AG08396 (cell line): Measurements from ENCODE around the gene NCBP3.
A peak's percentile ranks its signal among the peaks of the same experiment; 100 is the strongest.
"Not testable (repeated sequence)": the region's sequence is repeated elsewhere in the genome, so short reads cannot be mapped to it uniquely, and the experiment has no call there.

Source experiments
- DNase-seq: peaks from one replicate; pipeline ENCODE4 v3.0.0; 2012; ENCODE audit warnings: low spot score, mixed read lengths

Gene NCBP3

GRCh38 chr17:3810019-3810418, 36.0 kb downstream of the NCBP3 start:
- DNase-seq = no peak

DNA sequence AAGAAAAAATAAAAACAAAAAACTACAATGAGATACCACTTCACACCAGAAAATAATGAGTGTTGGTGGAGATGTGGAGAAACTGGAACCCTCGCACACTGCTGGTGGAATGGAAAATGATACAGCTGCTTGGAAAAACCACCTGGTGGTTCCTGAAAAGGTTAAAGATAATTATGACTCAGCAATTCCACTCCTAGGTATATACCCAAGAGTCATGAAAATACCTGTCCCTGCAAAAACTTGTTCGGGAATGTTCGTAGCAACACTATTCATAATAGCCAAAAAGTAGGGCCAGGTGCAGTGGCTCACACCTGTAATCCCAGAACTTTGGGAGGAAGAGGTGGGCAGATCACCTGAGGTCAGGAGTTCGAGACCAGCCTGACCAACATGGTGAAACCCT, 36.9 kb downstream of the NCBP3 start:
- no peak for DNase-seq

- DNase-seq = no peak
Measured at GRCh38 chr17:3808701-3809100, 37.3 kb downstream of the NCBP3 start.

GRCh38 chr17:3805581-3805980, 40.5 kb downstream of the NCBP3 start:
- DNase-seq = no peak

GRCh38 chr17:3804503-3804931, 41.5 kb downstream of the NCBP3 start:
- no peak for DNase-seq

DNA sequence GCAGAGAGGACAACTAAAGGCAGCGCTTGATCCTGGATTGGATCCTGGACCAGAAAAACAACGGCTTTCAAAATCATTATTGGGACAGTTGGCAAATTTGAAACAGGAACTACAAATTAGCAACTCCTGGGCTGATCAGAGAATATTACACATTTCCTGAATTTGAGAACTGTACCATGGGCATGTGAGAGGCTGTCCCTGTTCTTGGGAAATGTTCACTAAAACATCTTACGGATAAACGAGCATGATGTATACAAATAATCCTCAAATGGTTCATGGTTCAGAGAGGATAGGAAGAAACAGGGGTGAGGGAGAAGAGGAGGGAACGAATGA, 42.8 kb downstream of the NCBP3 start:
- no peak for DNase-seq

- DNase-seq = peak; percentile 80
Measured at GRCh38 chr17:3802461-3803307, 43.4 kb downstream of the NCBP3 start.

GRCh38 chr17:3801792-3802191, 44.3 kb downstream of the NCBP3 start:
- no peak for DNase-seq

DNA sequence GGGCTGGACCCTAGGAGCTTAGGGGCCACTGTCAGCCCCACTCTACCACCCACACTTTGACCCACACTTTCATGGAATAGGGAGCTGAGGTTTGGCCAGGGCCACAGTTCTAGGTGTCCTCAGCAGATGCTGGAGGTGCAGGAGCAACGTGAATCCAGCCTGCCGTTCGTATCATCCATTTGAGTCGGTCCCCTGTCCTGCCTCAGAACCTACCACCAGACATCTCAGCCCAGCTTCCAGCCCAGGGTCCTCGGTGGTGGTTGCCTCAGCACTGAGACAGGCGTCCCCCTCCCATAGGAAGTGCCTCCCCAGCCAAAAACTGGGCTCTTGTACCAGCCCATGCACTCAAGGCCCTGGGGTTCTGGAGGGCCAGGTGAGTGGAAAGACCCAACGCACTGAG, 44.7 kb downstream of the NCBP3 start:
- DNase-seq = no peak

GRCh38 chr17:3800362-3801271, 45.4 kb downstream of the NCBP3 start, which contains the start of gene ITGAE:
TSS of gene ITGAE (minus strand) at chr17:3801188. CDS start at chr17:3801144, 44 bp downstream.
- DNase-seq = no peak

- DNase-seq = no peak
Measured at GRCh38 chr17:3799181-3799945, 46.7 kb downstream of the NCBP3 start.

DNA sequence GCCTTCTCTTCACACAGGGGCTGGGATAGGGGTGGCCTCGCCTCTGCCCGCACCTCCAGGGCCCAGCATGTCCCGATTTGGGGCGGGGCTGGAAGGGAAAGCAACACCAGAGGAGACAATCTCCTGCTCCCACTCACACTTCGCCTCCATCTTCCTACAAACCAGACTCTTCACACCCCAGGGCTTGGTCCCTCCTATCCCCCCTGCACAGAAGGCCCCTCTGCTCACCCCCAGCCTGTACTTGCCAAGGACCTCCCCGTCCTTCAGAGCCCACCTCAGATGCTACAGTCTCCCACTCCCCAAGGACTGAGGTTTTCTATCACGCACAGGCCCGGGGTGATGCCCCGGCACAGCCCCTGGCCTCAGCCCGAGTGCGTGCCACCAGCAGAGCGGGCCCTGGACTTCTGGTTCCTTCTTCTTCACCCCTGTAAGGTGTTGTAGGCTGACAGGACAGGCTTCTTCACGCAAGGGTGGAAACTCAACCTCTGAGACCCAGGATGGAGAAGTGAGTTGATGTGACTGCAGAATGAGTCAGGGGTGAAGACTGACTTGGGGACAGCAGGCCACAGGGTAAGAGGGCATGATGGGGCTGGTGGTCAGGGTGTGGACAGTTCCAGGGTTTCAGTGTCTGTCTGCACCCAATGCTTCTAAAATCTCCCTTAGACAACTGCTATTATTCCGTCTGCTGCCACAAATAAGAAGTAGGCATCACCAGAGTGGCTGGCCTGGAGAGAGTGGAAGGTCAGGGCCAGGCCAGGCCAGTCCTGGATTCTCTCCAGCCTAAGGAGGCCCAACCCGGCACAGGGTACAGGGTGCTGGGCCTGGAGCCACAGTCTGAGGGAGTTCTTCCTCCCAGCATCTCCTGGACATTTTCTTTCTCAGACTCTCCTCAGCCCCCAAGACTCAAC, 47.5 kb downstream of the NCBP3 start:
- DNase-seq = no peak

GRCh38 chr17:3796822-3797170, 49.2 kb downstream of the NCBP3 start:
- no peak for DNase-seq

DNA sequence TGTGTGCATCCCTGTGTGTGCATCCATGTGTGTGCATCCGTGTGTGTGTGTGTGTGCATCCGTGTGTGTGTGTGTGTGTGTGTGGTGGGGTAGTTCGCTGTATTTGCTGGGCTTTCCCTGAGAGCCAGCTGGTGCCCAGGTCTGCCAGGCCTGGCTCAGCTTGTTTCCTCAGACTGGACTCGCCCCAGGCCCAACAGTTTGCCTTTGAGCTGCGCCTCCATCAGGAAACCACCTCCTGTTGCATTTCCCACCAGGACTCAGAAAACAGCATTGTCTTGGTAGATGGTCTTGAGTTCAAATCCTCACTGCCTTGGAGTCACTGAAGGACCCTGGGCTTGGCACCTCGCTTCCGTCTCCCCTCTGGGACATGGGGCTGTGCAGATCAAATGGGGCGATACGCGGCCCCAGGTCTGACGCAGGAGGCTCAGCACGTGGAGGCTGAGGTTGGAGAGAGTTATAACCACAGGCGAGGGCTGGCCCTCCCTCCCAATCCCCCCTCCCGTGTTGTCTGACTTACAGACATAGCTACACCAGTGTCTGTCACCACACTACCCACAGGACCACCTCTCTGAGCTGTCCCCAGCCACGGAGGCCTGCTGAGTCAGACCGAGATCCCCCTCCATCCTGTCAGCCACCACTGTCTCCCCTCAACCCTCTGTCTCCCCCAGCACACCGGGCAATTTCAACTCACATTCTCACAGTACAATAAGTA, 49.8 kb downstream of the NCBP3 start:
- no peak for DNase-seq

- DNase-seq = no peak
Measured at GRCh38 chr17:3795390-3796102, 50.5 kb downstream of the NCBP3 start.

DNA sequence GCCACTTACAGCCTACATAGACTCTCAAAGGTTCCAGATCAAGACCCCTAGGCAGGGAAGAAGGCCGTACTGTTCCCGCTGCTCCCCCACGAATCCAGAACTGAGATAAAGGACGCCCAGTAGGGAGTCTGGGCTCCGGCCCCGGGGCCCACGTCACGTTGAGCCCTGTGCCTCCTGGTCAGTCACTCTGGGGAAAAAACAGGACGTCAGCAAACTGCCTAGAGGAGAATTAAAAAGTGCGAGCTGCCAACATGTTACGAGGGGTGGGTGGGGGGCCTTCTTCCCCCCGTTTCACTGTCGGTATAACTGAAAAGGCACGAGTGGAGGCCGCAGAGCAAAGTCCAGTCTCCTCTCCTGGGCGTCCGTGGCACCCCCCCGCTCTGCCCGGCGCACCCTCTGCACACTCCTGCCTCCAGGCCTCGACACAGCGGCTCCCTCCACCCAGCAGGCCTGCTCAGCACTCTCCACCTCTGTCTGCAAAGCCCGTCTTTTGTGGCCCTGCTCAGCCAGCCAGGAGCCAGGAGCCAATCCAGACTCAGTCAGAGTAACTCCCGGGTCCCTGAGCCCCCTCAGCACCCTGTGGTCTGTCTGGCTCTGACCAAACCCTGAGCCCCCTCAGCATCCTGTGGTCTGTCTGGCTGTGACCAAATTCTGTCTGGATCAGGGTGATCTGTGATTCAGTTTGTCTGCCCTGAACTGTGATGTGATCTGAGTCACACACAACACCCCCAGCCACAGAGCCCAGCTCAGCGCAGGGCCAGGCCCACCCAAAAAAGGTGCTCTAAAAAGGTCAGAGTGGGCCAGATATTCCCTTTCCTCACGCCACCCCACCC, 51.3 kb downstream of the NCBP3 start:
- DNase-seq = peak; percentile 42

GRCh38 chr17:3794152-3794551, 51.9 kb downstream of the NCBP3 start:
- not testable (repeated sequence) for DNase-seq

GRCh38 chr17:3793258-3793657, 52.8 kb downstream of the NCBP3 start:
- not testable (repeated sequence) for DNase-seq

DNA sequence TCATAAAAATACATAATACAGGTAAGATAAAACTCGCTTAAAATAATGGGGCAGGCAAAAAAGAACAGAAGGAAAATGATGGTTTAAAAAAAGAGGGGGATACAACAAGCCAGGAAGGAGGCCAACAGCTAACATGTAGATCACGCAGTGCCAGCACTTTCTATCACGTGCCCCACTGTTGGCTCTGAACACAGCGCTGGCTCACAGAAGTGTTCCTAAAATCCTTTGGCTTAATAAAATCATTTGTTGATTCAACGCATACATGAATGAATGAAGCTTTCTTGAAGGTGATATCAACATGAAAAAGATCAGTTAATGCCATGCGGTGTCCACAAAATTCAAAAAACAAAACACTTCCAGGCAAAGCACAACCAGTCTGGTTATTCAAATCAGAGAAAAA, 53.6 kb downstream of the NCBP3 start:
- no peak for DNase-seq
